ENCODE results near the gene C2.
"Not testable (repeated sequence)": the region's sequence is repeated elsewhere in the genome, so short reads cannot be mapped to it uniquely, and the experiment has no call there.

DNA sequence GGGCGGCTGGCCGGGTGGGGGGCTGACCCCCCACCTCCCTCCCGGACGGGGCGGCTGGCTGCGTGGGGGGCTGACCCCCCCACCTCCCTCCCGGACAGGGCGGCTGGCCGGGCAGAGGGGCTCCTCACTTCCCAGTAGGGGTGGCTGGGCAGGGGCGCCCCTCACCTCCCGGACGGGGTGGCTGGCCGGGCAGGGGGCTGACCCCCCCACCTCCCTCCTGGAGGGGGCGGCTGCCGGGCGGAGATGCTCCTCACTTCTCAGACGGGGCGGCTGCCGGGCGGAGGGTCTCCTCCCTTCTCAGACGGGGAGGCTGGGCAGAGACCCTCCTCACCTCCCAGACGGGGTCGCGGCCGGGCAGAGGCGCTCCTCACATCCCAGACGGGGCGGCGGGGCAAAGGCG lies 48.5 kb downstream of the C2 start:
- TF ChIP-seq, protein P1, sequence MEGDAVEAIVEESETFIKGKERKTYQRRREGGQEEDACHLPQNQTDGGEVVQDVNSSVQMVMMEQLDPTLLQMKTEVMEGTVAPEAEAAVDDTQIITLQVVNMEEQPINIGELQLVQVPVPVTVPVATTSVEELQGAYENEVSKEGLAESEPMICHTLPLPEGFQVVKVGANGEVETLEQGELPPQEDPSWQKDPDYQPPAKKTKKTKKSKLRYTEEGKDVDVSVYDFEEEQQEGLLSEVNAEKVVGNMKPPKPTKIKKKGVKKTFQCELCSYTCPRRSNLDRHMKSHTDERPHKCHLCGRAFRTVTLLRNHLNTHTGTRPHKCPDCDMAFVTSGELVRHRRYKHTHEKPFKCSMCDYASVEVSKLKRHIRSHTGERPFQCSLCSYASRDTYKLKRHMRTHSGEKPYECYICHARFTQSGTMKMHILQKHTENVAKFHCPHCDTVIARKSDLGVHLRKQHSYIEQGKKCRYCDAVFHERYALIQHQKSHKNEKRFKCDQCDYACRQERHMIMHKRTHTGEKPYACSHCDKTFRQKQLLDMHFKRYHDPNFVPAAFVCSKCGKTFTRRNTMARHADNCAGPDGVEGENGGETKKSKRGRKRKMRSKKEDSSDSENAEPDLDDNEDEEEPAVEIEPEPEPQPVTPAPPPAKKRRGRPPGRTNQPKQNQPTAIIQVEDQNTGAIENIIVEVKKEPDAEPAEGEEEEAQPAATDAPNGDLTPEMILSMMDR (IDR thresholded peaks at IDR 0.05 in 8 of 11, conservative IDR thresholded peaks at IDR 0.05 in 3 of 11): not testable (repeated sequence)
- not testable (repeated sequence) for TF ChIP-seq POLR2A, POLR2AphosphoS5 (IDR thresholded peaks at IDR 0.05)
